Mesothelial cell of epicardium (in vitro differentiated cells): Measurements from ENCODE around the gene CARS1. TPM values are rescaled to one million over a fixed set of nuclear protein-coding genes. Genes with fewer than 3 reads are reported as not detected.

Experiments used
- DNase-seq, 2 experiments: peaks; one replicate each; pipeline ENCODE4 v3.0.0; 2021; ENCODE audit warnings: low spot score in 2 of 2; ENCODE audit not compliant: unreplicated experiment in 2 of 2
- H3K27ac Mint-ChIP-seq: 2 replicates; pipeline ENCODE4 v1.8.0; 2021; ENCODE audit warnings: mixed read lengths
- H3K27me3 Mint-ChIP-seq: 2 replicates; pipeline ENCODE4 v1.8.0; 2021; ENCODE audit warnings: low read depth, mixed read lengths
- H3K36me3 Mint-ChIP-seq: 2 replicates; pipeline ENCODE4 v1.8.0; 2021; ENCODE audit warnings: mixed read lengths
- H3K4me1 Mint-ChIP-seq: 2 replicates; pipeline ENCODE4 v1.8.0; 2021; ENCODE audit warnings: mixed read lengths
- H3K4me3 Mint-ChIP-seq: 2 replicates; pipeline ENCODE4 v1.8.0; 2021; ENCODE audit warnings: mild to moderate bottlenecking, moderate library complexity, mixed read lengths
- H3K9me3 Mint-ChIP-seq: 2 replicates; pipeline ENCODE4 v1.8.0; 2021; ENCODE audit warnings: mixed read lengths
- CTCF ChIP-seq: fragments of 200-600 bp; sonication (generic); IDR thresholded peaks from one replicate; pipeline ENCODE4 v1.5.0; 2021; ENCODE audit warnings: antibody characterized with exemption; ENCODE audit not compliant: unreplicated experiment
- total RNA-seq: library from RNA; stranded (reverse); gene quantifications from 3 replicates; pipeline ENCODE4 v1.2.1, GENCODE V29; 2021

Gene CARS1
- total RNA-seq, 1 donor from 2014 or later, result 32.7 TPM

- H3K36me3 Mint-ChIP-seq, result peaks cover 73% of the 10 kb centered on the region
- no peak for DNase-seq
These were observed 92.4 kb downstream of the CARS1 start for GRCh38 chr11:2964782-2965181.

GRCh38 chr11:2963761-2964160, 93.5 kb downstream of the CARS1 start:
- no peaks in the 10 kb centered on the region for H3K27me3 Mint-ChIP-seq
- no peak overlapping the region for H3K27ac Mint-ChIP-seq
- H3K9me3 Mint-ChIP-seq, result no peaks in the 10 kb centered on the region
- H3K36me3 Mint-ChIP-seq, result peaks cover 72% of the 10 kb centered on the region
- TF ChIP-seq CTCF, result no peak
- H3K4me1 Mint-ChIP-seq, result no peaks in the 10 kb centered on the region
- no peak for DNase-seq
- no peak overlapping the region for H3K4me3 Mint-ChIP-seq

More at GRCh38 chr11:2964782-2965181, 92.4 kb downstream of the CARS1 start:
- H3K27me3 Mint-ChIP-seq, result no peaks in the 10 kb centered on the region
- no peaks in the 10 kb centered on the region for H3K4me1 Mint-ChIP-seq
- no peaks in the 10 kb centered on the region for H3K9me3 Mint-ChIP-seq
- TF ChIP-seq CTCF, result no peak
- no peak overlapping the region for H3K4me3 Mint-ChIP-seq
- H3K27ac Mint-ChIP-seq, result no peak overlapping the region

GRCh38 chr11:2963112-2963754, 94.0 kb downstream of the CARS1 start:
- DNase-seq, result no peak
- Mint-ChIP-seq H3K27ac (no peak overlapping the region), H3K36me3 (peaks cover 70% of the 10 kb centered on the region), H3K4me1 (no peaks in the 10 kb centered on the region), H3K27me3 (no peaks in the 10 kb centered on the region), H3K4me3 (no peak overlapping the region), H3K9me3 (no peaks in the 10 kb centered on the region)
- TF ChIP-seq CTCF, result no peak

- H3K36me3 Mint-ChIP-seq, result peaks cover 57% of the 10 kb centered on the region
These were observed 96.1 kb downstream of the CARS1 start for GRCh38 chr11:2961080-2961479.

GRCh38 chr11:2960139-2960538, 97.1 kb downstream of the CARS1 start:
- Mint-ChIP-seq H3K36me3 (peaks cover 59% of the 10 kb centered on the region), H3K27me3 (no peaks in the 10 kb centered on the region), H3K4me1 (no peaks in the 10 kb centered on the region), H3K4me3 (no peak overlapping the region), H3K9me3 (no peaks in the 10 kb centered on the region), H3K27ac (no peak overlapping the region)
- DNase-seq, result no peak
- no peak for TF ChIP-seq CTCF

More at GRCh38 chr11:2961080-2961479, 96.1 kb downstream of the CARS1 start:
- H3K4me1 Mint-ChIP-seq, result no peaks in the 10 kb centered on the region
- TF ChIP-seq CTCF, result no peak
- no peaks in the 10 kb centered on the region for H3K9me3 Mint-ChIP-seq
- DNase-seq, result no peak
- no peaks in the 10 kb centered on the region for H3K27me3 Mint-ChIP-seq
- H3K4me3 Mint-ChIP-seq, result no peak overlapping the region
- no peak overlapping the region for H3K27ac Mint-ChIP-seq
